HepG2 (cell line): Measurements from ENCODE around the gene PPAN. TPM values are rescaled to one million over a fixed set of nuclear protein-coding genes. Genes with fewer than 3 reads are reported as not detected.

ENCODE experiments used
- ATAC-seq: fragments of 200-7000 bp; cut with Tn5 transposase; 3 replicates; pipeline ENCODE4 v1.9.1; 2020; ENCODE audit warnings: mild to moderate bottlenecking, moderate library complexity
- Bru-seq: library from RNA; stranded (reverse); fragments of 400-500 nt; gene quantifications from one replicate; lab custom pipeline; 2021; lab: Mats Ljungman, UMichigan
- BruChase-seq, 2 experiments: library from RNA; stranded (reverse); fragments of 400-500 nt; gene quantifications; one replicate each; lab custom pipeline; 2021; lab: Mats Ljungman, UMichigan
- BruUV-seq: library from RNA; stranded (reverse); fragments of 400-500 nt; replicated peaks from 2 replicates; lab custom pipeline; 2021; lab: Mats Ljungman, UMichigan
- CTCF ChIA-PET: fragments of 300-600 bp; formaldehyde crosslinking; extraction: SDS; loops from one replicate; lab custom pipeline; 2021; ENCODE audit warnings: low total read pairs, inconsistent platforms, low intra/inter-chr PET ratio; lab: Yijun Ruan, JAX
- POLR2A ChIA-PET: fragments of 350-600 bp; sonication (Branson Sonifier 250); formaldehyde crosslinking; loops from one replicate; lab custom pipeline; 2020; ENCODE audit warnings: antibody characterized with exemption, inconsistent platforms; lab: Yijun Ruan, JAX
- DNase-seq: peaks from one replicate; pipeline ENCODE4 v3.0.0-alpha.2; 2015; ENCODE audit warnings: low spot score
- FAIRE-seq: peaks from 3 replicates; lab custom pipeline; 2011; peaks lifted over from hg19 to GRCh38; lab: Jason Lieb, UNC
- H2AFZ ChIP-seq: one replicate; pipeline ENCODE4 v1.6.1; 2011; ENCODE audit warnings: low read length, inconsistent platforms
- H3K27ac ChIP-seq: fragments of 300-600 bp; 3 replicates; pipeline ENCODE4 v1.8.0; 2011; ENCODE audit warnings: mixed run types, mild to moderate bottlenecking, mixed read lengths, low read length, inconsistent platforms; ENCODE audit not compliant: insufficient read depth; ENCODE audit errors: extremely low read length
- H3K27me3 ChIP-seq, 2 experiments: fragments of 200-600 bp in 1 of 2; 2 replicates in 1 of 2; 3 replicates in 1 of 2; pipeline versions ENCODE4 v1.6.0 to v1.8.0; 2011; ENCODE audit warnings: low read length in 2 of 2, mild to moderate bottlenecking in 2 of 2, moderate library complexity in 2 of 2, inconsistent platforms in 1 of 2; ENCODE audit not compliant: insufficient read depth in 2 of 2, control insufficient read depth in 1 of 2
- H3K36me3 ChIP-seq, 2 experiments: fragments of 200-600 bp in 1 of 2; replicated peaks in 1 of 2; 2 replicates in 1 of 2; 3 replicates in 1 of 2; pipeline versions ENCODE4 v1.5.1 to v1.8.0; 2011; ENCODE audit warnings: low read length in 2 of 2, inconsistent platforms in 1 of 2; ENCODE audit not compliant: insufficient read depth in 2 of 2, control insufficient read depth in 1 of 2
- H3K4me1 ChIP-seq: 2 replicates; pipeline ENCODE4 v1.5.1; 2012; ENCODE audit warnings: low read length, inconsistent platforms; ENCODE audit not compliant: insufficient read depth
- H3K4me2 ChIP-seq: 2 replicates; pipeline ENCODE4 v1.6.0; 2011; ENCODE audit warnings: low read depth, low read length, inconsistent platforms
- H3K4me3 ChIP-seq, 3 experiments: fragments of 200-600 bp in 1 of 3; sonication (generic), shearing (Covaris generic) in 1 of 3; replicated peaks in 1 of 3; 2 replicates each; pipeline ENCODE4 v1.5.1; 2011 to 2016; ENCODE audit warnings: low read length in 3 of 3, inconsistent platforms in 2 of 3, low read depth in 2 of 3, mild to moderate bottlenecking in 2 of 3, control low read depth in 1 of 3, mixed read lengths in 1 of 3; ENCODE audit not compliant: insufficient read depth in 1 of 3
- H3K79me2 ChIP-seq: one replicate; pipeline ENCODE4 v1.6.1; 2011; ENCODE audit warnings: low read length, inconsistent platforms; ENCODE audit not compliant: insufficient read depth
- H3K9ac ChIP-seq: 2 replicates; pipeline ENCODE4 v1.6.0; 2011; ENCODE audit warnings: mild to moderate bottlenecking, low read depth, low read length, inconsistent platforms; ENCODE audit not compliant: insufficient read depth
- H3K9me3 ChIP-seq: 2 replicates; pipeline ENCODE4 v1.5.1; 2012; ENCODE audit warnings: mild to moderate bottlenecking, low read length
- H4K20me1 ChIP-seq: 2 replicates; pipeline ENCODE4 v1.6.0; 2011; ENCODE audit warnings: inconsistent platforms, mild to moderate bottlenecking, low read length, moderate library complexity; ENCODE audit not compliant: insufficient read depth
- MTERF4 ChIP-seq: sonication (generic); formaldehyde crosslinking; IDR thresholded peaks from 2 replicates; pipeline ENCODE4 v1.8.0; 2023; ENCODE audit warnings: mild to moderate bottlenecking, missing genetic modification reagents
- RARG ChIP-seq: sonication (generic); formaldehyde crosslinking; IDR thresholded peaks from 2 replicates; pipeline ENCODE4 v1.4.0; 2020; ENCODE audit warnings: low read depth, mild to moderate bottlenecking, missing genetic modification reagents
- SMAD3 ChIP-seq: sonication (generic); formaldehyde crosslinking; IDR thresholded peaks from 2 replicates; pipeline ENCODE4 v1.4.0; 2020; ENCODE audit warnings: missing genetic modification reagents
- TMF1 ChIP-seq: sonication (generic); formaldehyde crosslinking; IDR thresholded peaks from 2 replicates; pipeline ENCODE4 v1.8.1; 2022; ENCODE audit warnings: low read depth, missing genetic modification reagents
- ZFP36L2 ChIP-seq: sonication (generic); formaldehyde crosslinking; IDR thresholded peaks from 2 replicates; pipeline ENCODE4 v1.4.0; 2020; ENCODE audit warnings: missing genetic modification reagents
- ZNF225 ChIP-seq: sonication (generic); formaldehyde crosslinking; IDR thresholded peaks from 2 replicates; pipeline ENCODE4 v1.4.0; 2020; ENCODE audit warnings: mild to moderate bottlenecking, missing genetic modification reagents
- ZNF670 ChIP-seq: sonication (generic); formaldehyde crosslinking; IDR thresholded peaks from 2 replicates; pipeline ENCODE4 v1.8.0; 2022; ENCODE audit warnings: mild to moderate bottlenecking, missing genetic modification reagents, borderline replicate concordance
- ZSCAN31 ChIP-seq: sonication (generic); formaldehyde crosslinking; IDR thresholded peaks from 2 replicates; pipeline ENCODE4 v1.5.0; 2020; ENCODE audit warnings: low read depth, mild to moderate bottlenecking, missing genetic modification reagents
- WGBS: methylation state at CpG from one replicate; pipeline ENCODE4 v1.1.6; 2017; ENCODE audit warnings: low lambda C conversion rate; 5-methylcytosine and 5-hydroxymethylcytosine counted together
- in situ Hi-C: cut with HindIII; loops from 2 replicates; pipeline ENCODE4 v1.10.0; 2017; ENCODE audit warnings: low pct_unique_long_range_greater_than_20kb; ENCODE audit not compliant: extremely low pct_ligation_motif_present
- intact Hi-C: fragments of 100-400 bp; cut with micrococcal nuclease; formaldehyde crosslinking; loops from one replicate; pipeline ENCODE4 v1.10.0; 2022; ENCODE audit not compliant: unreplicated experiment
- long read RNA-seq, 2 experiments: library from RNA in 1 of 2; library from polyadenylated mRNA in 1 of 2; stranded (forward) in 1 of 2; unstranded in 1 of 2; transcript quantifications; one replicate each; pipeline ENCODE4 v2.0.0, GENCODE V29; 2019 to 2022
- polyA minus RNA-seq, 3 experiments: library from RNA; depleted of rRNA, polyadenylated mRNA; stranded (reverse); fragments of >200 nt; gene quantifications; 2 replicates each; pipeline ENCODE4 v1.2.3, GENCODE V29; 2011; ENCODE audit warnings: low replicate concordance in 1 of 3
- polyA plus RNA-seq, 8 experiments: library from polyadenylated mRNA; depleted of rRNA in 3 of 8; stranded (reverse) in 7 of 8; unstranded in 1 of 8; fragments of >200 nt; fragmentation: Illumina TruSeq in 4 of 8; extraction: Trizol in 4 of 8; gene quantifications; 2 replicates each; pipeline versions ENCODE4 v1.2.1 to v1.2.3, GENCODE V29; 2011 to 2016; ENCODE audit warnings: low read depth in 4 of 8, missing spikeins in 1 of 8, mixed read lengths in 1 of 8; ENCODE audit not compliant: insufficient read depth in 1 of 8
- total RNA-seq, 5 experiments: library from RNA; depleted of rRNA; stranded (reverse); fragments of >200 nt; fragmentation: Illumina TruSeq; extraction: Trizol; gene quantifications; 2 replicates each; pipeline ENCODE4 v1.2.3, GENCODE V29; 2016; ENCODE audit warnings: low read depth in 1 of 5
- TF ChIP-seq, protein P1 (sequence below): sonication (generic); formaldehyde crosslinking; IDR thresholded peaks from 2 replicates; pipeline ENCODE4 v1.4.0; 2020; ENCODE audit warnings: missing genetic modification reagents
- TF ChIP-seq, protein P2 (sequence below): sonication (generic); formaldehyde crosslinking; IDR thresholded peaks from 2 replicates; pipeline ENCODE4 v1.4.0; 2020; ENCODE audit warnings: missing genetic modification reagents

PPAN gene
- total RNA-seq (2016; rRNA removed; fragmentation: Illumina TruSeq; extraction: Trizol) (23.9 and 36.2 TPM in 2 replicates), polyA plus RNA-seq (2011; rRNA removed) (41.9 and 53.5 TPM in 2 replicates), polyA minus RNA-seq (2011; rRNA and poly(A)+ RNA removed; ENCODE audit: low replicate concordance) (133 and 258 TPM in 2 replicates), Bru-seq, nascent RNA (percentile 90 among the genes with signal in this experiment), BruChase-seq, experiment 1, labeled RNA remaining after a 6-hour chase (percentile 97 among the genes with signal in this experiment), BruChase-seq, experiment 2, labeled RNA remaining after a 2-hour chase (percentile 95 among the genes with signal in this experiment)
- total RNA-seq (2016; cell fraction: cytosol; rRNA removed; fragmentation: Illumina TruSeq; extraction: Trizol; ENCODE audit: low read depth) = 17.2 and 20.8 TPM in 2 replicates
- total RNA-seq (2016; cell fraction: insoluble cytoplasmic fraction; rRNA removed; fragmentation: Illumina TruSeq; extraction: Trizol) = 22.0 and 41.0 TPM in 2 replicates
- total RNA-seq (2016; cell fraction: membrane; rRNA removed; fragmentation: Illumina TruSeq; extraction: Trizol) = 19.3 and 20.0 TPM in 2 replicates
- total RNA-seq (2016; cell fraction: nucleus; rRNA removed; fragmentation: Illumina TruSeq; extraction: Trizol) = 29.5 and 36.7 TPM in 2 replicates
- polyA plus RNA-seq (2011; cell fraction: cytosol; rRNA removed) = 25.0 and 35.7 TPM in 2 replicates
- 105 and 138 TPM in 2 replicates for polyA plus RNA-seq (2011; cell fraction: nucleus; rRNA removed)
- polyA plus RNA-seq (2012) = 23.5 and 24.7 TPM in 2 replicates
- polyA plus RNA-seq (2016; cell fraction: cytosol; fragmentation: Illumina TruSeq; extraction: Trizol; ENCODE audit: low read depth) = 7.2 and 9.4 TPM in 2 replicates
- 27.4 and 29.3 TPM in 2 replicates for polyA plus RNA-seq (2016; cell fraction: insoluble cytoplasmic fraction; fragmentation: Illumina TruSeq; extraction: Trizol; ENCODE audit: low read depth)
- polyA plus RNA-seq (2016; cell fraction: membrane; fragmentation: Illumina TruSeq; extraction: Trizol; ENCODE audit: low read depth) = 9.2 and 10.0 TPM in 2 replicates
- 78.4 and 87.0 TPM in 2 replicates for polyA plus RNA-seq (2016; cell fraction: nucleus; fragmentation: Illumina TruSeq; extraction: Trizol; ENCODE audit: insufficient read depth, low read depth)
- 18.6 and 19.3 TPM in 2 replicates for polyA minus RNA-seq (2011; cell fraction: cytosol; rRNA and poly(A)+ RNA removed)
- polyA minus RNA-seq (2011; cell fraction: nucleus; rRNA and poly(A)+ RNA removed) = 54.0 and 63.7 TPM in 2 replicates
- long read RNA-seq, experiment 1, transcript PPAN-201 (12 exons, 1,657 nt) = major isoform, 28 of 35 reads
- long read RNA-seq, experiment 1, transcript PPAN-202 (11 exons, 1,575 nt) = minor isoform, 5 of 35 reads
- long read RNA-seq, experiment 1, partial matches to known transcripts = 0 of 35 reads
- long read RNA-seq, experiment 1, other reads (novel, unspliced or antisense) = 2 of 35 reads
- long read RNA-seq, experiment 2, transcript PPAN-208 (3 exons, 1,017 nt) = major isoform, 6 of 22 reads
- long read RNA-seq, experiment 2, partial matches to known transcripts = 12 of 22 reads
- long read RNA-seq, experiment 2, other reads (novel, unspliced or antisense) = 0 of 22 reads

DNA sequence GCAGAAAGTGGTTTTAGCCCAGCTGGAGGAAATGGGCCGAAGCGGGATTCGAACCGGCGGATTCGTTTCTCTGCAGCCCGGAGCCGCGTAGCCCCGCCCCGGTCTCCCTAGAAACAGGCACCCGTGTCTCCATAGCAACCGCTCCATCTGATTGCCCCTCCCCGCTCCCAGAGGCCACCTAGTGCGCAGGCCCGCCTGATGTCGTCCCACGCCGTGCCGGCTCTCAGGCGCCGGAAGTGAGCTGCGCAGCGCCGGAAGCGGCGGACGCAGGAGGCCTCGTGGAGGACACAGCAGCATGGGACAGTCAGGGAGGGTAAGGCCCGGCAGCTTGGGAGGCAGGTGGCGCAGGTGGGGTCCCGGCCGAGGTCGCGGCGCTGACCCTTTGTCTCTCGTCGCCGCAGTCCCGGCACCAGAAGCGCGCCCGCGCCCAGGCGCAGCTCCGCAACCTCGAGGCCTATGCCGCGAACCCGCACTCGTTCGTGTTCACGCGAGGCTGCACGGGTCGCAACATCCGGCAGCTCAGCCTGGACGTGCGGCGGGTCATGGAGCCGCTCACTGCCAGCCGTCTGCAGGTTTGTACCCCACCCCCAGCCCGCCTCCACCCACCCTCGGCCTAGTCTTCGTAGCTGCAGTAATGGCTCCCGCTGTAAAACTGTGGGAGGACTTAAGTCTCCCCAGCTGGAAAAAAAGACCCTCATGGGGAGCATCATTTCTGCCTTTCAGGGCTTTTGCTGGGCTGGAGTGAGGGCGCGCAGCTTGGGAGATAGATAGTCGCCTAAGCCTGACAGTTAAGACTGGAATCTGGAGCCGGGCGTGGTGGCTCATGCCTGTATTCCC is at the start of gene PPAN:
PPAN (plus strand) TSS at position 263 of the 837 bp plus-strand sequence; CDS start at position 296, 33 bp downstream.
- intact Hi-C loops (no loop called here), in situ Hi-C loops (no loop called here)
- no TSS peak for BruUV-seq
- Histone ChIP-seq H3K79me2 (peaks cover 19% of the 10 kb centered on the region), H2AFZ (no peak within 1 kb of the TSS), H3K27ac (peak within 1 kb of the TSS; percentile 82), H3K4me3 (peak within 1 kb of the TSS; percentile 76 to 91 (median 91)), H3K27me3 (no peaks in the 10 kb centered on the region; a peak in 1 of 5 replicates), H3K4me2 (peak within 1 kb of the TSS; percentile 94), H4K20me1 (no peaks in the 10 kb centered on the region), H3K4me1 (peaks cover 49% of the 10 kb centered on the region), H3K9ac (peak within 1 kb of the TSS; percentile 96), H3K9me3 (no peaks in the 10 kb centered on the region), H3K36me3 (peaks cover 24 to 38% of the 10 kb centered on the region in 2 experiments)
- ChIA-PET CTCF (no interaction called here), POLR2A (interaction anchor here (0.6 to 1.5 kb wide), 6 partner anchors 9 to 183 kb away, joined by 3 to 10 read pairs (median 3); partner anchors contain the start of genes EIF3G and ICAM5)
- FAIRE-seq (peak; percentile 84), DNase-seq (peak; percentile 95), ATAC-seq (peak; percentile 96)
- 0% methylated on average over 13 of the region's 71 CpGs for WGBS
- TF ChIP-seq RARG (CRISPR knock-in tag) (no peak), MTERF4 (CRISPR knock-in tag) (peak; percentile 92), ZNF670 (CRISPR knock-in tag) (peak; percentile 80; the same call in 1 of the 2 replicates), ZFP36L2 (CRISPR knock-in tag) (no peak), ZSCAN31 (CRISPR knock-in tag) (peak; percentile 72), TMF1 (CRISPR knock-in tag) (no peak), SMAD3 (CRISPR knock-in tag) (0 out of 2 replicates have a peak, but pooled peaks have one; percentile 46), ZNF225 (CRISPR knock-in tag) (peak; percentile 72; the same call in 1 of the 2 replicates)
- TF ChIP-seq, protein P1, sequence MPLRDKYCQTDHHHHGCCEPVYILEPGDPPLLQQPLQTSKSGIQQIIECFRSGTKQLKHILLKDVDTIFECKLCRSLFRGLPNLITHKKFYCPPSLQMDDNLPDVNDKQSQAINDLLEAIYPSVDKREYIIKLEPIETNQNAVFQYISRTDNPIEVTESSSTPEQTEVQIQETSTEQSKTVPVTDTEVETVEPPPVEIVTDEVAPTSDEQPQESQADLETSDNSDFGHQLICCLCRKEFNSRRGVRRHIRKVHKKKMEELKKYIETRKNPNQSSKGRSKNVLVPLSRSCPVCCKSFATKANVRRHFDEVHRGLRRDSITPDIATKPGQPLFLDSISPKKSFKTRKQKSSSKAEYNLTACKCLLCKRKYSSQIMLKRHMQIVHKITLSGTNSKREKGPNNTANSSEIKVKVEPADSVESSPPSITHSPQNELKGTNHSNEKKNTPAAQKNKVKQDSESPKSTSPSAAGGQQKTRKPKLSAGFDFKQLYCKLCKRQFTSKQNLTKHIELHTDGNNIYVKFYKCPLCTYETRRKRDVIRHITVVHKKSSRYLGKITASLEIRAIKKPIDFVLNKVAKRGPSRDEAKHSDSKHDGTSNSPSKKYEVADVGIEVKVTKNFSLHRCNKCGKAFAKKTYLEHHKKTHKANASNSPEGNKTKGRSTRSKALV (CRISPR knock-in tag) = no peak
- TF ChIP-seq, protein P2, sequence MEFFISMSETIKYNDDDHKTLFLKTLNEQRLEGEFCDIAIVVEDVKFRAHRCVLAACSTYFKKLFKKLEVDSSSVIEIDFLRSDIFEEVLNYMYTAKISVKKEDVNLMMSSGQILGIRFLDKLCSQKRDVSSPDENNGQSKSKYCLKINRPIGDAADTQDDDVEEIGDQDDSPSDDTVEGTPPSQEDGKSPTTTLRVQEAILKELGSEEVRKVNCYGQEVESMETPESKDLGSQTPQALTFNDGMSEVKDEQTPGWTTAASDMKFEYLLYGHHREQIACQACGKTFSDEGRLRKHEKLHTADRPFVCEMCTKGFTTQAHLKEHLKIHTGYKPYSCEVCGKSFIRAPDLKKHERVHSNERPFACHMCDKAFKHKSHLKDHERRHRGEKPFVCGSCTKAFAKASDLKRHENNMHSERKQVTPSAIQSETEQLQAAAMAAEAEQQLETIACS (CRISPR knock-in tag) = no peak
